GM18505 (cell line): ENCODE results near the gene ASB1.
"Not testable (repeated sequence)": the region's sequence is repeated elsewhere in the genome, so short reads cannot be mapped to it uniquely, and the experiment has no call there.

ENCODE experiments used
- ATAC-seq: cut with Tn5 transposase; IDR thresholded peaks from one replicate; pipeline ENCODE4 v1.9.1; 2021; ENCODE audit not compliant: unreplicated experiment
- POLR2A ChIP-seq: IDR thresholded peaks from 4 replicates; pipeline ENCODE4 v1.6.1; 2011; ENCODE audit warnings: borderline replicate concordance; ENCODE audit not compliant: insufficient read depth, insufficient read length; ENCODE audit errors: extremely low read depth

ASB1 gene

DNA sequence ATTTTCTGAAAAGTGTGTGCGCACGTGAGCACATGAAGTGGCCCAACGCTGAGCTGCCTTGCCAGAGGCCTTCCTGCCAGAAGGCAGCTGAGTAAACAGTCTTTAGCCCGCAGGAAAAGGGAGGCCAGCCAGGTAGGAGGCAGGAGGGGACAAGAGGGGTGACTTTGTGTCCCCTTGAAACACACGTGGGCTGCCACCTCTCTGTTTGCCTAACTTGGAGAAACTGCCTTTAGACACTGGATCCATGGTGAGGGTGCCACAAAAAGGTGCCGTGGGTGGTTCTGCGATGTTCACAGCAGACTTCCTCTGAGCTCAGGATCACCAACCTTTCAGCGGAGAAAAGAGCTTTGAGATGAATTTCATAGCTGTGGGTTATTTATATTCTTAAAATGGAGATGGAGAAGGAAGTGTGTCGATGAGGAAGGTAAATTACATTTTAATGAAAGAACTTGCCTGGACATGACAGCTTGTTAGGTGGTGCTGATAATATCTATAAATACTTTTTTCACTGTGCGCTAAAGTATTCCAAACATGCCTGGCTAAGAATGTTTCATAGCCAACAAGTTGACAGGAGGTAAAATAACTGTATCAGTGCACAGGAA is 36.6 kb upstream of the ASB1 start:
- no peak for ATAC-seq
- TF ChIP-seq POLR2A: no peak

DNA sequence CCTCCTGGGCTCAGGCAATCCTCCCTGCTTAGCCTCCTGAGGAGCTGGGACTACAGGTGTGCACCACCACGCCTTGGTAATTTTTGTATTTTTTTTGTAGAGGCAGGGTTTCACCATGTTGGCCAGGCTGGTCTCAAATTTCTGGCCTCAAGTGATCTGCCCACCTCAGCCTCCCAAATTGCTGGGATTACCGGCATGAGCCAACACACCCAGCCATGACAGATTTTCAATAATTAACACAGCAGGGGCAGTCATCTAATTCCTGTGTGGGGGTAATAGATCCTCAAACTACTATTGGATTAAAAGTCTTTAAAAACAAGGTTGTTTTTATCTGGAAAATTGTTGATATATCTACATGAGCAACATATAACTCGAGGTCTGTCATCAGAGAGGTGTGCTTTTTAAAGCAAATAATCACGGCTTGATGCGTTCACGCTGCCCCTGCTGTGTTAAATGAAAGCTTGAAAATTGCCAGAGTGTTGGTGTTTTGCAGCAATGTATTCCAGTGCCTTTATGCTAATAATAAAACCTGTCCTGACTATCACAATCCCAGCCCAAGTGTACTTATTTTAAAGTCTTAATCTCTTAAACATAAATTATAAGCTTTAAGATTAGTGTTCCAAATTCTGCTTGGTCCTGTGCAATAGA is 35.6 kb upstream of the ASB1 start:
- no peak for ATAC-seq
- TF ChIP-seq POLR2A: no peak

DNA sequence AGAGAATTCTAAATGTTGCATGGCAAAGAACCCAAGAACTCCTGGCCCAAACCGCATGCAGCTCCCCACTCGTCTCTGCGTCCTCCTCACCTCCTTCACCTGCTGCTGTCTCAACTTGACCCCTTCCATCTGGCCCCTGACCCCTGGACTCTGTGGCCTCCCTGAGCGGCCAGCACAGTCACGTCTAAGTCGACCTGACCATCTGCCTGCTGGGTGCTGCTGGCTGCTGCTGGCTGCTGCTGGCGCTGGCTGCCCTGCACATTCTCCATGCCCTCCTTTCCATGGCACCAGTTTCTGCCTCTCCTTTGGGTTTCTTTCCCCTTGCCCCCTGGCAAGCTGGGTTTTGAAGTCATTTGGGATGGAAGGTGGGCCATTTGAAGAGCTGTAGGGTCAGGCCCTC is 30.1 kb upstream of the ASB1 start:
- no peak for TF ChIP-seq POLR2A
- no peak for ATAC-seq

DNA sequence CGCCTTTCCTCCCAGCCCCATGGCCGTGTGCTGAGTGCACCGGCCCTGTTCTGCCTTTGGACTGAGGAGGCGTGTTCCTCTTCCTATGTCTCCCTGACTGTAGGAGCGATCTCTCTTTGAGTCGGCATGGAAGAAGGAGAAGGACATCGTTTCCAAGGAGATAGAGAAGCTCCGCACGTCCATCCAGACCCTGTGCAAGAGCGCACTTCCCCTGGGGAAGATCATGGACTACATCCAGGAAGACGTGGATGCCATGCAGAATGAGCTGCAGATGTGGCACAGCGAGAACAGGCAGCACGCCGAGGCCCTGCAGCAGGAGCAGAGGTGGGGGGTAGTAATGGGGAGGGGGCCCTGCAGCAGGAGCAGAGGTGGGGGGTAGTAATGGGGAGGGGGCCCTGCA is 29.4 kb upstream of the ASB1 start:
- no peak for TF ChIP-seq POLR2A
- ATAC-seq: no peak

DNA sequence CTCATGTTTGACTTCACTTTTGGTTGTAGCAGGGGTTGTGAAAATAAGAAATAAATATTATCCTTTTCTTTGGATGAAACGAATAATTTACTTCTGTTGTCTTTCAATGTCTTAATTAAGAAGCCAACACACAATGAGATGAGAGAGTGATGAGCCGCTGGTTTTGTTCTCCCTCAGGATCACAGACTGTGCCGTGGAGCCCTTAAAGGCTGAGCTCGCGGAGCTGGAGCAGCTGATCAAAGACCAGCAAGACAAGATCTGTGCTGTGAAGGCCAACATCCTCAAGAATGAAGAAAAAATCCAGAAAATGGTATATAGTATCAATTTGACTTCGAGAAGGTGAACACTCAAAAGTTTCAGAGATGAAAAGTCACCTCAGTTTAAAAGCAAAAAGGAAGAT is 28.1 kb upstream of the ASB1 start:
- no peak for TF ChIP-seq POLR2A
- no peak for ATAC-seq

DNA sequence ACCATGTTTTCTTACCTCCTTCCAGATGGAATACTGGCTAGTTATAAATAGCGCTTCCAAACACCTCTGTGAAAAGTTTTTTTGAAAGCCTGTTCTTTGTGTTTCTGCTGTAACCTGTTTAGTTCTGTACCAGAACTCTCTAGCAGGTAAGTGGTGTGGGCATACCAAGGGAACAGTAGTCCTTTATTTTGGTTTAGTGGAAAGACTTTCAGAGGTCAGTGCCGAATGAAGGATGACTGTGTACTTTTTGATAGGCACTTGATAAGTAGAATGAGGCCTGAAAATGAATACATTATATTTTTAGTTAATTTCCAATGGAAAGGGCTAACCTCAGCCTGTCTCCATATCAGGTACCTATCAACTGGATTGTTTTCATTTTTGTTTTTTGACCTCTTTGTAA is 27.6 kb upstream of the ASB1 start:
- ATAC-seq: no peak

DNA sequence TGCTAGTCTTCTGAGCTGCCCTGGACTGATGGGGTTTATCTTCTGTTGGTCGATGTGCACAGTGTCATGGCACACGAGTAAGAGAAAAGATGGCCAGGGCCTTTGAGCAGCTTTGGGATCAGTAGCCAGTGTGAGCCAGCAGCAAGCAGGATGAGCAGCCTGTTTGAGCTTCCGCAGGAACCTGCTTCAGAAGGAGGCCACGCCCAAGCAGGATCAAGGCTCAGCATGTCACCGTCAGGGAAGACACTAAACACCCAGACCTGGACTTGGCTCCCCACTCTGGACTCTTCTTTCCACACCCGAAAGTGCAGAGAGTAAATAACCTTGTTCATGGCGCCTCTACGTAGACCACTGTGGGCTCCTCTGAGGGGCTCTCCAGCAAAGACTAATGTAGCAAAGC is 25.2 kb upstream of the ASB1 start:
- ATAC-seq: no peak
- TF ChIP-seq POLR2A: no peak

More for the DNA sequence above, 27.6 kb upstream of the ASB1 start:
- no peak for TF ChIP-seq POLR2A

DNA sequence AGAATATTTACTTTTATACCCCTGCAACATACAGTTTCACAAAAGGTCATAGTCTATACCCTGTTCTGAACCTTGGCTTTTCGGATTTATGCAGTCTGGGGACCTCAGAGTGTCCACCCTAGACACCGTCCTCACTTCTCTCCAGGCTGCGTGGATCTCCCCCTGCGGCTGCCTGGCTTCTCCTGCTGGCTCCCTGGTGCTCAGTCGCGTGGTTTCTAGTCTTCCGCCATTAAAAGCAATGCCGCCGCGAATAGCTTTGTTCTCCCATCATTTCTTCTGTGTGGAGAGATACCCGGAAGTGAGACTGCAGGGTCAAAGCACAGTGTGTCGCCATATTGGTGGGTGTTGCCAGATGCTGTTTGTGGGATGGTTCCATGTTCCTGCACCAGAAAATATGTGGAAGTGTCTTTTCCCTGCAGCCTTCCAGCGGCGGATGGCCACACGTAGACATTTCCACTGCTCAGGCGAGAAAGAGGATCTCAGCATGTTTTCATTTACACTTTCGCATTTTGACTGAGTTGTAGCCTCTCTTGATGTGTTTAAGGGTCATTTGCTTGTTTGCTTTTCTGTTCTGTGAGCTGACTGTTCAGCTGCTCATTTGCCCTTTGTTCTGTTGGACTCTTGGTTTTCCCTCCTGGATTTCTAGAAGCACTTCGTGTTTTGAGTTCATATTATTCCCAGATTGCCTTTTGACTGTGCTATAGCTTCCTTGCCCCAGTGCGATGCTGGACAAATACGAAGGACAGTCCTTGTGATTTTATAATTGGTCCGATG is 22.9 kb upstream of the ASB1 start:
- no peak for TF ChIP-seq POLR2A
- no peak for ATAC-seq

DNA sequence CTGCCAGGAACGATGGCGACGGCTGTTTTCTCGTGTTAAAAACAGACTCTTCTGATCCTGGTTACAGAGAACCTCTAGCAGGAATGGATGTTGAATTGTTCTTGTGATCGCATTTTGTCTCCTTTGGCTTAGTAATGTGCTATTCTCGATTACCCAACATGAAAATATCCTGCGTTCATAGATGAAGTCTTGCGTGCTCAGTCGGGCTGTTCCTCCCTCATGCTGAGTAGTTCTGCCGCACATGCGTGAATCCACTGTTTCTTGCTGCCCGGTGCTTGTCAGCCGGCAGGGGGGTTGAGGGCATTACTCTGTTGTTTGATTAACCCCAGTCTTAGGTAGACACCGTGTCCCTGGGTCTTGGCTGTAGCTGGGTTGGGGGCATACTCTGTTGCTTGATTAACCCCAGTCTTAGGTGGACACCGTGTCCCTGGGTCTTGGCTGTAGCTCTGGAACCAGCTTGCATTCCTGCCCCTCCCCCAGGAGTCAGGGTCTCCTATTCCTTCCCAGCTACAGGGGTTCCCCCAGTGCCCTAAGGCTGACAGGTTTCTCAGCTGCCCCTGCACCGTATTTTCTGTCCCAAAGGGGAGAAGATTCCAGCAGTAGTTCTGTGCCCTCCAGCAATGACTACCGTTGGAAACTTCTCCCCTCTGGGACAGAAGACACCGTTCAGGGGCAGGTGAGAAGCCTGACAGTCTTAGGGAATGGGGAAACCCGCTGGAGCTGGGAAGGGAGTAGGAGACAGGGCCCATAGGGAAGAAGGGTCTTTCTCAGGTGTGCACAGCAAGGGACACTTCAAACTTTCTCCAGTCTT is 22.1 kb upstream of the ASB1 start:
- no peak for ATAC-seq
- TF ChIP-seq POLR2A: no peak

DNA sequence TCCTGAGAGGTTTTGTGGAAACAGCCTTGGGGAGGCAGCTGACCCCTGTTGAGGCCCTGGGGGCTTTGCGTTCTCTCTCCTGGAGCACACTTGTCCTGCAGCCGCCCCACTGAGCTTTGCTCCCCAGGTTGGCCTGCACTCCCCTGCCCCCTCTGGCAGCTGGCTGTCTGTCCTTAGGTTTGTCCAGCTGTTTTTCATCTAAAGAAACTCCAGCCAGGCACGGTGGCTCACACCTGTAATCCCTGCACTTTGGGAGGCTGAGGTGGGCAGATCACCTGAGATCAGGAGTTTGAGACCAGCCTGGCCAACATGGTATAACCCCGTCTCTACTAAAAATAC is 21.5 kb upstream of the ASB1 start:
- not testable (repeated sequence) for ATAC-seq

DNA sequence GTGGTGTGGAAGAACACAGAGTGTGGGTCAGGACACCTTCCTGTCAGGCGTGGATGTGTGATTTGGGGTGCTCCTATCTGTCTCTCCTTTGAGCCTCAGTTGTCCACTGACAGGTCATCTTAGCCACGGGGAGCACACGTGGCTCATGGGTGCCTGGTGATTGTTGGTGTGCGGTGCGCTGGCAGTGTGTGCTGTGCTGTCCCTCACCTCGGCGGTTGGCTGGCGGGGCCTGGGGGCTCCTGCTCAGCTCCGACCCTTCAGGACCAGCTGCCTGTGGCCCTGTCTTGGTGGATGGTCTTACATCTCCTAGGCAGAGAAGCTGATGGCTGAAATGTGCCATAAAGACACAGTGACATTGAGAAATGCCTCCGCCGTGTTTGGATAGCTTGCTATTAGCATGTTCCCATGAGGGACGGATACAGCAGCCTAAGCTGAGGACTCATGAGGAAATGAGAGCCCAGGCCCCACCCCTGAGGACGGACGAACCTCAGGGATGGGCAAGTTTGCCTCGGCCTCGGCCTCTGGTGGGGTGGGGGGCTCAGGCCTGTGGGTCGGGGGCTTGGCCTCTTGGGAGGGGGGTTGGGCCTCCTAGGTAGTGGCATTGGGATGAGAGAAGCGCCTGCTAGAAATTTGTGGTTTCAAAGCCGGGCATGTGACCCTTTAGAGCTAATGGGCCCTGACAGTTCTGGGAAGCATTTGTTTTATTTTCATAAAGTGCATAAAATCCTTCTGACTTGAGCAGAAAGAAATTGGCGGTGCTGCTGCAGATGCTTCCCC is 20.3 kb upstream of the ASB1 start:
- ATAC-seq: no peak
- TF ChIP-seq POLR2A: no peak

DNA sequence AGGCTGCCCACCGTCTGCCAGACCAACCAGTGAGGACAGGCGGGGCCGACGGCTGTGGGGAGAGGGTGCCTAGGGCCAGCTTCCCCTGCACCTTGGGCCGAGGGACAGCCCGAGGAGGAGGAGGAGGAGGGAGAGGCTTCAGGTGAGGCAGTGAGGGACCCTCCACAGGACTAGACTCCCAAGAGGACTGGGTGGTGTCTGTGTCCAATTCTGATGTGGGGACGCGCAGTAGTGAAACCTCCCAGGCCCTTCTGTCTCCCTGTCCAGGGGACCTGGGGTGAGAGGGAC is 19.8 kb upstream of the ASB1 start:
- ATAC-seq: no peak
- no peak for TF ChIP-seq POLR2A

DNA sequence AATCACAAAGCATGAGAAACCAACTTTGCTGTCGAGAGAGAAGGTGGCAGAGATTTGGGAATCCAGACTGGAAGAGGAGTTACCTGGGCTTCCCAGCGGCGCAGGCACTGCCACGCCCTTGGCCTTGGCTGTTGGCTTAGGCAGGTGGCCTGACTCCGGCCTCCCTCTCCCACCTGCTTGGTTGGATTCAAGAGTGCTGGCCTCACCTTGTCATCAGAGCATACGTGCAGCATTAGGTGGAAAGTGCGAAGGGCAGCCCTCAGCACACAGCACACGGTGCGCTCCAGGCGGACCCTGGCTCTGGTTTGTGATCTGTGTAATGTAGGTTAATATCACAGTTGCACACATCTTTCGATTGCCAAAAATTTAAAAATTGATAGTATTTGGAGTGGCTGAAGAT is 19.2 kb upstream of the ASB1 start:
- ATAC-seq: no peak
- TF ChIP-seq POLR2A: no peak
